Measurements from ENCODE around the gene PKN1.
"Not testable (repeated sequence)": the region's sequence is repeated elsewhere in the genome, so short reads cannot be mapped to it uniquely, and the experiment has no call there.

Gene PKN1

GRCh38 chr19:14432791-14433553, at the start of gene PKN1:
Gene PKN1, plus strand, starts transcription at chr19:14433306. Its CDS starts 216 bp downstream, at chr19:14433522.
- peak; percentile 81 for DNase-seq

- DNase-seq: peak; percentile 76
Observed at GRCh38 chr19:14383661-14384555, 49.2 kb upstream of the PKN1 start.

- DNase-seq: no peak
Observed at GRCh38 chr19:14385492-14385891, 47.6 kb upstream of the PKN1 start.

- DNase-seq: no peak
Observed at GRCh38 chr19:14390548-14390947, 42.6 kb upstream of the PKN1 start.

- DNase-seq: peak; percentile 56
Observed at GRCh38 chr19:14391156-14391821, 41.8 kb upstream of the PKN1 start.

GRCh38 chr19:14393329-14393728, 39.8 kb upstream of the PKN1 start:
- DNase-seq: no peak

- DNase-seq: no peak
Observed at GRCh38 chr19:14394167-14394566, 38.9 kb upstream of the PKN1 start.

- DNase-seq: no peak
Observed at GRCh38 chr19:14395262-14395661, 37.8 kb upstream of the PKN1 start.

GRCh38 chr19:14395710-14396336, 37.3 kb upstream of the PKN1 start:
- DNase-seq: no peak

- DNase-seq: not testable (repeated sequence)
Observed at GRCh38 chr19:14396730-14397129, 36.4 kb upstream of the PKN1 start.

- not testable (repeated sequence) for DNase-seq
Observed at GRCh38 chr19:14397168-14397567, 35.9 kb upstream of the PKN1 start.

GRCh38 chr19:14400951-14401431, 32.1 kb upstream of the PKN1 start:
- DNase-seq: no peak

- no peak for DNase-seq
Observed at GRCh38 chr19:14401468-14402195, 31.5 kb upstream of the PKN1 start.

GRCh38 chr19:14402332-14403144, 30.6 kb upstream of the PKN1 start:
- DNase-seq: peak; percentile 32

GRCh38 chr19:14403145-14403930, 29.8 kb upstream of the PKN1 start:
- DNase-seq: not testable (repeated sequence)

- DNase-seq: no peak
Observed at GRCh38 chr19:14404312-14404711, 28.8 kb upstream of the PKN1 start.

- no peak for DNase-seq
Observed at GRCh38 chr19:14405380-14405757, 27.7 kb upstream of the PKN1 start.

- peak; percentile 97 for DNase-seq
Observed at GRCh38 chr19:14405758-14406644, 27.1 kb upstream of the PKN1 start.

Measured in hematopoietic multipotent progenitor cell treated with erythropoietin and hydrocortisone succinate and interleukin-3 and kit ligand, for 4 days (in vitro differentiated cells).